Measurements from ENCODE around the gene NEIL3. TPM values are rescaled to one million over a fixed set of nuclear protein-coding genes. Genes with fewer than 3 reads are reported as not detected.

The NEIL3 gene
- 6.3 and 8.3 TPM in 2 replicates for total RNA-seq (2021)
- long read RNA-seq, transcript NEIL3-201 (10 exons, 2,408 nt) = major isoform, 22 of 42 reads
- long read RNA-seq, partial matches to known transcripts = 11 of 42 reads
- long read RNA-seq, other reads (novel, unspliced or antisense) = 9 of 42 reads

- peaks cover 2% of the 10 kb centered on the region for H3K23me2 ChIP-seq (ENCODE audit: insufficient read length, low read depth, low read length, poor library complexity, severe bottlenecking)
- Mint-ChIP-seq H3K27ac (peak within 1 kb of the TSS in 2 of 3 experiments; percentile 96 to 98; a peak in 5 of 7 replicates), H3K36me3 (ENCODE audit: insufficient read depth in 1 of 3, low read depth in 3 of 3) (no peaks in the 10 kb centered on the region), H3K9me3 (no peaks in the 10 kb centered on the region; a peak in 1 of 5 replicates), H3K27me3 (ENCODE audit: low read depth) (no peaks in the 10 kb centered on the region), H3K4me3 (peak within 1 kb of the TSS; percentile 89 to 93), H3K4me1 (peaks cover 12 to 18% of the 10 kb centered on the region in 2 experiments)
- no peak within 1 kb of the TSS for H2BK120ac ChIP-seq (ENCODE audit: low read depth, low read length, poor library complexity, severe bottlenecking)
- H3K4ac ChIP-seq (ENCODE audit: low read depth, low read length) = no peak within 1 kb of the TSS
- no peak within 1 kb of the TSS for H2BK12ac ChIP-seq (ENCODE audit: insufficient read length, low read depth, low read length)
- peak; percentile 90 for DNase-seq
- no peak within 1 kb of the TSS for H2BK5ac ChIP-seq (ENCODE audit: insufficient read length, low read length)
- no peaks in the 10 kb centered on the region for H3K79me1 ChIP-seq (ENCODE audit: insufficient read depth, low read depth, low read length, poor library complexity, severe bottlenecking)
- no peak within 1 kb of the TSS for H2BK20ac ChIP-seq (ENCODE audit: low read depth, low read length, poor library complexity, severe bottlenecking)
- no peak within 1 kb of the TSS for H2AK5ac ChIP-seq (ENCODE audit: insufficient read length, low read length)
- H3K9me3 ChIP-seq (ENCODE audit: control insufficient read depth, low read depth, low read length) = no peaks in the 10 kb centered on the region
- H4K8ac ChIP-seq (replicated peaks; ENCODE audit: insufficient read length, low read depth, low read length) = no peak within 1 kb of the TSS
- H3K14ac ChIP-seq (ENCODE audit: insufficient read depth, low read length) = peak within 1 kb of the TSS; percentile 71; the same call in 1 of the 2 replicates
- H3K56ac ChIP-seq (ENCODE audit: insufficient read length, low read depth, low read length) = no peak within 1 kb of the TSS
- no peak within 1 kb of the TSS for H2BK15ac ChIP-seq (ENCODE audit: low read depth, low read length)
- no peak within 1 kb of the TSS for H4K91ac ChIP-seq (ENCODE audit: insufficient read length, low read depth, low read length)
- H3K79me2 ChIP-seq (ENCODE audit: insufficient read depth, low read length) = no peaks in the 10 kb centered on the region
- no peak within 1 kb of the TSS for H3T11ph ChIP-seq (ENCODE audit: low read length)
- H3K27me3 ChIP-seq (ENCODE audit: insufficient read depth, low read length) = no peaks in the 10 kb centered on the region
- H3K27ac ChIP-seq (ENCODE audit: insufficient read length, low read depth, low read length) = no peak within 1 kb of the TSS
- WGBS (ENCODE audit: extremely low coverage, insufficient read length, low lambda C conversion rate) = no CpG with 5 or more reads among the region's 52 CpGs
- no peaks in the 10 kb centered on the region for H3K4me1 ChIP-seq (ENCODE audit: insufficient read depth, low read length)
- H2AFZ ChIP-seq (ENCODE audit: low read length) = peak within 1 kb of the TSS; percentile 75
- H4K5ac ChIP-seq (ENCODE audit: insufficient read length, low read depth, low read length) = no peak within 1 kb of the TSS
- peak within 1 kb of the TSS; percentile 49 for H3K4me2 ChIP-seq (ENCODE audit: insufficient read depth, insufficient read length, low read length)
- peak within 1 kb of the TSS; percentile 69 for H3K18ac ChIP-seq (ENCODE audit: insufficient read length, low read depth, low read length)
- no peak within 1 kb of the TSS for H3K23ac ChIP-seq (ENCODE audit: insufficient read length, low read depth, low read length)
- no peaks in the 10 kb centered on the region for H4K20me1 ChIP-seq (ENCODE audit: control insufficient read depth, insufficient read depth, insufficient read length)
- no peak for TF ChIP-seq CTCF (conservative IDR thresholded peaks at IDR 0.05)
- H3K9ac ChIP-seq (ENCODE audit: extremely low read depth, insufficient read length, low read length) = peak within 1 kb of the TSS; percentile 76
Observed at GRCh38 chr4:177309522-177310371, at the start of gene NEIL3. Gene NEIL3 (plus strand): TSS chr4:177309874. CDS start chr4:177309954, 80 bp downstream.

Measured in H9 (cell line).